ENCODE data around the gene SH3TC1. TPM values are rescaled to one million over a fixed set of nuclear protein-coding genes. Genes with fewer than 3 reads are reported as not detected.

SH3TC1 gene
- total RNA-seq, 2 donors from 2014 or later, result 12.2 to 22.2 TPM

DNA sequence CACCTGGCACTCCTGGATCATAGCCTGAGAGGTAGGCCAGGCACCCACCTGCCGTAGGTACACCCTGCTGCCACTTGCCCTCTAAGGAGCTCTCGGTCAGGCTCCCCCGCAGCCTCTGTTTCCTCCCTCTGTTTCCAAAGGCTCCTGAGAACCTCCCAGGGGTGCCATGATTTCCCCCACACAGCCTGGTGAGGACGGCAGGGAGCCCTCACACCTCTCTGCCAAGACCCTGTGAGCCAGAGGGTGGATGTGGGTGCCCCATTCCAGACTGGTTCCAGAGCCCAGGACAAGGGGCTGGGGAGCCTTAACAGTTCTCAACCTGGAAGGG lies 38.9 kb upstream of the SH3TC1 start:
- Mint-ChIP-seq H3K36me3 (peaks cover 5% of the 10 kb centered on the region in 2 donors), H3K27ac (no peak overlapping the region), H3K9me3 (no peaks in the 10 kb centered on the region)
- ATAC-seq, result no peak
- DNase-seq (ENCODE audit: low spot score in 2 of 2), result no peak

DNA sequence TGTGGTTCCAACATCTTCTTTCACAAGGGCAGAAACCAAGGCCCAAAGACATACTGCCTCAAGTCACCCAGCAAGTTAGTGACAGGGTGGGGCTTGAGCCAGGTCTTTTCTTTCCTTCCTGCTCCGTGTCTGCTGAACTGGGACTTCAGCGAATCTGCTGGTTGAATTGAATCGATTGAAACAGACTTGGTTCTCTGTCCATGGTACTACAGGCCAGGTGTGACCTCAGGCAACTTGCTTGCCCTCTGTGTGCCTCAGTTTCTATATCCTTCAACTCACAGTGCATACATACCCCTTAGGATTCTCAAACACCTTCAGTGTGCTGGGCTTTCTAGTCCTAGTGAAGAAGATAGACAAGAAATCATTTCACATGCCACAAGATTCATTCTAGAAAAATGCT lies 38.5 kb upstream of the SH3TC1 start:
- DNase-seq (ENCODE audit: low spot score in 2 of 2), result no peak
- H3K27ac Mint-ChIP-seq, result no peak overlapping the region
- peaks cover 5% of the 10 kb centered on the region in 2 donors for H3K36me3 Mint-ChIP-seq
- H3K9me3 Mint-ChIP-seq, result no peaks in the 10 kb centered on the region
- no peak for ATAC-seq

DNA sequence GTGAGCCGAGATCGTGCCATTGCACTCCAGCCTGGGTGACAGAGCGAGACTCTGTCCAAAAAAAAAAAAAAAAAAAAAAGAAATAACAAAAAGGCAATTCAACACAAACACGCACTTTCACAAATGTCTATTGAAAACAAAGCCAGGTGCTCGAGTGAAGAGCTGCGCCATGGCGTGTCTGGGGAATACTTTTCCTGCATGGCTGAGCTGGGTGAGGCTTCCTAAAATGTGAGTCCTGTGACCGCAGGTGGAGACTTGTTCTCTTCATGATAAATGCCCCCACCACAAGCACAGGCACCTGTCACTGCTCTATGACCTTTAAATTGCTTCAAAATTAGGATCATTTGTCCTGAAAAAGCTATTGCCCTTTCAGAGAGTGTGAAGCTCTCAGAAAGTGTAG lies 36.5 kb upstream of the SH3TC1 start:
- Mint-ChIP-seq H3K9me3 (no peaks in the 10 kb centered on the region), H3K36me3 (peaks cover 5% of the 10 kb centered on the region in 2 donors), H3K27ac (no peak overlapping the region)
- ATAC-seq (no peak), DNase-seq (ENCODE audit: low spot score in 2 of 2) (no peak)

DNA sequence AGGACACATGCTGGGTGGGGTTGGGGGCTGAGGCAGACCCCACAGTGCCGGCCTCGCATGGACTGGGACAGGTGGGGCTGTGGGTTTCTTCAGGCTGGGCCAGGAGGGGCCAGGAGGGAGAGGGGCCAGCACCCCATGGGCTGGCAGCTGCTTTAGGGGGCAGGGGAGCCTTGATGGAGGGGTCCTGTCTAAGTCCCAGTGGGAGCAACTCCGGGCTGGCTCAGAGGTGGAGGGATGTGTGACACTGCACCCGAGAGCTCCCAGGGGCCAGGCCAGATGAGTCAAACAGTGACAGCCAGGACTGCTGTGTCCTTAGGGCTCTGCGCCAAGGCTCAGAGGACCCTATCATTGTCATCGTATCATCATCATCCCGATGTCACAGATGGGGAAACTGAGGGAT lies 36.1 kb upstream of the SH3TC1 start:
- H3K36me3 Mint-ChIP-seq, result peaks cover 5% of the 10 kb centered on the region in 2 donors

DNA sequence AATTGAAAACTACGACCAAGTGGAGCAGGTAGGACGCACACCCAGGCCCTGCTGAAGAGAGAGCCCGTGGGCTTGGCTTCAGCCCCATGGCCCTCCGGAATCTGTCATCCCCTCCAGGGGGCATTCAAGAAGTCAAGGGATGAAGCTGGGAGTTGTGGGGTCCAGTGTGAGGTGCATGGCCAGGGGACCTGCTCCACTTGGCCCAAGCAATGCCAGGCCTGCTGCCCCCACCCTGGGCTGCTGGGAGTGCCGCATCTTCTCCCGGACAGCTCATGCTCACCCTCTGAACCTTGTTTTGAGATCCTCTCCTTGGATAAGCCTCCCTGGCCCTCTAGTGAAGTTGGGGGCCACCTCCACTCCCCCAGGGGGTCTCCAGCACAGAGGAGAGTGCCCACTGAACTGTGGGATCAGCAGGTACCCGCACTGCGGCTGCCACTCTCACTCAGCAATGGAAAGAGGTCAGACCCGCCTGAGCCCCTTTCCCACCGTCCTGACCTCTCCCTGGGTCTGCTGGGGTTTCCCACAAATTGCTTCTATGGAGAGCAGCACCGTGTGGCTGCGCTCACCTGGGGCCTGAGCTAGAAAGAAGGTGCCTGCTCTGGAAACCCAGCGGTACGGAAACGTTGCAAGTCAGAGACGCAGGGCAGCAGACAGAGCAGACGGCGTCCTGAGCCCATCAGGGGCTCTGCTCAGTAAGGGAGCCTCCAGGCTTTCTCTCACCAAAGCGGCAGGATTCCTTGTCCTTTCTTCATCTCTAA lies 35.5 kb upstream of the SH3TC1 start:
- DNase-seq (ENCODE audit: low spot score in 2 of 2), result no peak
- Mint-ChIP-seq H3K9me3 (peaks cover 0 to 5% of the 10 kb centered on the region in 2 donors), H3K27ac (no peak overlapping the region), H3K36me3 (peaks cover 5% of the 10 kb centered on the region in 2 donors)
- ATAC-seq, result no peak

More for the DNA sequence above, 36.1 kb upstream of the SH3TC1 start:
- ATAC-seq (no peak), DNase-seq (ENCODE audit: low spot score in 2 of 2) (no peak)
- Mint-ChIP-seq H3K9me3 (no peaks in the 10 kb centered on the region), H3K27ac (no peak overlapping the region)

DNA sequence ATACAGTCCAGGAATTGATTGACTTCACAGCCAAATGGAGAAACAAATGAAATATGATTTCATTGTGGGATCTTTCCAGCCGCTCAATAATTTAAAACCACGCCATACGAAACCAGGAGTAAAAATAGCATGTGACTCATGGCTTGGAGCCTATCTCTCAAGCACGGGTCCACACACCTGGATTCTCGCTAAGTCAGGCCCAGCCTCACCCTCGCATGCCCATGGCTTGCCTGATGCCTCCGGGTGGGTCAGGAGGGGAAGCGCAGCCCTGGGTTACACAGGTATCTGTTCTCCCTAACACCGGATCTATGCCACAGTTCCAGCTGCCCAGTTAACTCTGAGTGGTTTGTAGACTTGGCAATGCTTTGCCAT lies 34.9 kb upstream of the SH3TC1 start:
- ATAC-seq (no peak), DNase-seq (ENCODE audit: low spot score in 2 of 2) (no peak)
- Mint-ChIP-seq H3K9me3 (peaks cover 0 to 9% of the 10 kb centered on the region in 2 donors), H3K27ac (no peak overlapping the region), H3K36me3 (peaks cover 0 to under 1% of the 10 kb centered on the region in 2 donors)

DNA sequence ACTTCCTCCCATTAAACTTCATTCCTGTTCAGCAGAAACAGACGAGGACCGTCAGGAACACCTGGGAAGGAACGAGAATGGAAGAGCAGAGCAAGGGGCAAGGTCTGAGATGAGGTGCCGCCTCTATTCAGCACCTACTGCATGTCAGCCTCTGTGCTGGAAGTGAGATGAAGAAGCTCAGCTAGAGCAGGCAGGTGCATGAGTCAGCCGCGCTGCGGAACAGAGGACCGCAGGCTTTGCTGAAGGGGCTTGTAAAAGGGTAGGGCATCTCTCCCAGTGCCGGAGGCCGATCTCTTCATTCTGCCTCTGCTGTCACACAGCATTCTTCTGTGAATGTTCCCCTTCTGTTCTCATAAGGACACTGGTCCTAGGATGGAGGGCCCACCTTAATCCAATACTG lies 34.4 kb upstream of the SH3TC1 start:
- H3K27ac Mint-ChIP-seq, result peak overlapping the region in 1 of 2 donors; percentile 26

DNA sequence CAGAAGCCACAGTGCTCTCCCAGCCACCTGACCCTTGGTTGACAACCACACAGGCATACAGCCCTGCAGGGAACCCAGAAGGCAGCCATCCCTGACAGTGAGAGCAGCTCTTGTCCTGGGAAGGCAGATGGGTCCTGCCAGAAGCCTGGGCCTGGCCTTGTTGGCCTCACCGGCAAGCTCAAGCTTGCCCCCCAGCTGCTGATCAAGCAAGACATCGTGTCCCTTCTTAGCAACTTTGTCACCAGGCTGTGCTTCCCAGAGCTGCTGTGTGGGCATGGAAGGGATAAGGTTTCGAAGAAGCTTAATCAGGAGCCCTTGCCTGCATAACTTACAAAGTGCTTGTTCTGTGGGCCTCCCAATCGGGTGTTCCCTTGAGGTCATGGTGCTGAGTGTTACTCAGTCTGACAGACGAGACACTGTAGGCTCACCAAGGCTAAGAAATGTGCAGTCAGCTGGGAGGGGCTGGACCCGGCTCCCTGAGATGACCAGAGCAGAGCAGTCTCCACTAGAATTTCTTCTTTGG lies 33.7 kb upstream of the SH3TC1 start:
- DNase-seq (ENCODE audit: low spot score in 2 of 2) (no peak), ATAC-seq (no peak)
- Mint-ChIP-seq H3K36me3 (no peaks in the 10 kb centered on the region), H3K9me3 (peaks cover 0 to 9% of the 10 kb centered on the region in 2 donors), H3K27ac (peak overlapping the region in 1 of 2 donors; percentile 26)

More for the DNA sequence above, 34.4 kb upstream of the SH3TC1 start:
- no peak for ATAC-seq
- DNase-seq (ENCODE audit: low spot score in 2 of 2), result no peak
- Mint-ChIP-seq H3K9me3 (peaks cover 0 to 9% of the 10 kb centered on the region in 2 donors), H3K36me3 (no peaks in the 10 kb centered on the region)

DNA sequence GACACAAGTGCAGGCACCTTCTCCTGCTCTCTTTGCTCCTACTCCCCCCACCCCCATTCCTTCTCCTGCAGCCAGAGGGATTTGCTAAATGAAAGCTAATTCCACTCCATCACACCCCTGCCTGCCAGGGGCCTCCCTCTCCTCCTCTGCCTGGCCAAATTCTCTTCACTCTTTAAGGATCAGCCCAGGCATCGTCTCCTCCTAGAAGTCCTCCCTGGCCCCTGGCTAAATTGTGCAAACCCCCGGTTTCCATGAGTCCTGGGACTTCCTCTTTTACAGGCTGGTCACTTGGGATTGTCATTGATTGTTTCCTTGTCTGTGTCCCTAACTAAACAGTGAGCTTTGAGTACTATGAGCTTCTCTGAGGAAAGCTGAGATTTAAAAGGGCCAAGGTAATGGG lies 31.8 kb upstream of the SH3TC1 start:
- ATAC-seq (no peak), DNase-seq (ENCODE audit: low spot score in 2 of 2) (no peak)
- Mint-ChIP-seq H3K36me3 (no peaks in the 10 kb centered on the region), H3K27ac (no peak overlapping the region), H3K9me3 (peaks cover 0 to 9% of the 10 kb centered on the region in 2 donors)

DNA sequence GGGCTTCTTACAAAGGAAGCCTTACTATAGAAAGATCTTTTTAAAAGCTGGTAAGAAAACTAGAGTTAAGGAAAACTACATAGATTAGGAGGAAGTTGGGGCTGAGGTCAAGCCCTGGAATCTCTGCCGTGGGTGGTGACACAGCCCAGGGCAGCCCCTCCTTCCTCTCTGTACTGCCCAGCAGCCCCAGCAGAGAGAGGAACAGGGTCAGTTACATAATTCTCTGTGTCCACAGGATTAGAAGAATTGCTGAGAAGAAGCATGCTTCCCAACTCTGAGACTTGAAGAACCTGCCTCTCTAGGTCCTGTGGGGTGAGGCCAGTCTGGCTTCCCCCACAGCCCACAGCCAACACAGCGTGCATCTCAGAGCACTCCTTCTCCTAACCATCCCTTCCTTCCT lies 31.3 kb upstream of the SH3TC1 start:
- DNase-seq (ENCODE audit: low spot score in 2 of 2) (no peak), ATAC-seq (no peak)
- Mint-ChIP-seq H3K9me3 (peaks cover 0 to 9% of the 10 kb centered on the region in 2 donors), H3K36me3 (no peaks in the 10 kb centered on the region), H3K27ac (no peak overlapping the region)

DNA sequence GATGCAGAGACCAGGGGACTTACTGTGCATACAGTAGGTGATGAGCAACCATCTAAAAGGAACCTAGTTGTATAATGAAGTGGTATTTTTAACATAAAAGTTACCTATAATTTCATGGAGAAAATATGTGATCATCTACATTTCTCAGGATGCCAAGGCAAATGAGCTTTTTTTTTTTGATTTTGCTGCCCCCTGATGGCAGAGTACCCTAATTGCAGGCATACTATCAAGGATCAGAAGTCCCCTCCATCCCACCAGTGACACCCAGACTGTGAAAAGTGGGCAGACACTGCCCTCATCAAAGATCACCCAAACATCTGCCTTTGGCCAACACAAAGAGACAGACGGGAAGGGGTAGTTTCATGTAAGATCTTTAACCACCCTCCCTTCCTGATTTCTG lies 30.9 kb upstream of the SH3TC1 start:
- peaks cover 0 to 9% of the 10 kb centered on the region in 2 donors for H3K9me3 Mint-ChIP-seq
- DNase-seq (ENCODE audit: low spot score in 2 of 2), result no peak
- no peak for ATAC-seq
- no peaks in the 10 kb centered on the region for H3K36me3 Mint-ChIP-seq
- no peak overlapping the region for H3K27ac Mint-ChIP-seq

DNA sequence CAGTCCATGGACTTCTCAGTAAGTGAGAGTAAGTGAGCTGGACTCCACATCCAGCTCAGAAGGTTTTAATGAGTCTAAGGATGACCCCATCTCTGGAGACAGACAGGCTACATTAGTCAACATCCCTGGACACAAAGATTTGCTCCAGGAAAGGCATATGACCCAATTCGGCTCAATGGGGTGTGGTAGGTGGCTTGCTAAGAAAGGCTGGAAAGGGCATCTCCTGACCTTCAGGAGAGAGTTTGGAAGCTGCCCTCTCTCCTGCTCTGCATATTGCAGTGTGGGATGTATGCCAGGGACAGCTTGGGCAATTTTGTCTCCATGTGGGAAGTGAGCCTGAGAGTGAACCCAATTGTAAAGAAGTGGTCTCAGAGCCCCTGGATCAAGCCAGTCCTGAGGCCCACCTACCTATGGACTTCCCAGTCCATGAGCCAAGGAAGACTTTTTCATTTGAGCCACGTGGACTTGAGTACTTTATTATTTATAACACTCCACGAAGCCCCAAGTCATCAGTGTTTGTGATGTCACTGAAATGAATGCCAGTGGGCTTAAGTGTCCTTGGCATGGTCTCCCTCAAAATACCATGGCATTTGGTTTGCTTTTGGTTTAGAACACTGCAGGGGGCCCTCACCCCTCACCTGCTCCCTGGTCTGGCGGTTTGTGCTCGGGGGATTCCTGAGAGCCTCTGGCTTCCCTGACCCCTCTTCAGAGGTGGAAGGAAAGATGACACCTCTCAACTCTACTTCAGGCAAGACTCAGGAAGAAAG lies 30.1 kb upstream of the SH3TC1 start:
- peaks cover 0 to 9% of the 10 kb centered on the region in 2 donors for H3K9me3 Mint-ChIP-seq
- no peak for ATAC-seq
- no peaks in the 10 kb centered on the region for H3K36me3 Mint-ChIP-seq
- no peak for DNase-seq (ENCODE audit: low spot score in 2 of 2)
- no peak overlapping the region for H3K27ac Mint-ChIP-seq

DNA sequence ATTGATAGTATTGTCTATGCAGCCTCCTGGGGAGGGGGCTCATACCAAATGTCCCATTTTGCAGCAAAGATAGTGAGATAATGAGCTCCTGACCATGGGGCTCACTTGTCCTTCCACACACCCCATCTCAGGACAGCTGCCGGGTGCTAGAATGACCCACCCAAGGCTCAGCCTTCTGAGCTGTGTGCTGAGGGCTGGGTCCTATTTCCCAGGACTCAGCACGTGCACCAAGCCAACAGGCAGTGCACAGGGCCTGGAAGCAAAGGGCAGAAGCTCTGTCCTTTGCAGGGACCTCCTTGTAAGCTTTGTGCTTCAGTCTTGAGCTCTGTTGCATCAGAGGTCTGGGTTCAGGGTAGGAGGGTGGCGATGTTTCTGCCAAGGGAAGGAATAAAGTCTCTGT lies 29.3 kb upstream of the SH3TC1 start:
- no peak for DNase-seq (ENCODE audit: low spot score in 2 of 2)
- no peak for ATAC-seq
- Mint-ChIP-seq H3K36me3 (no peaks in the 10 kb centered on the region), H3K9me3 (peaks cover 0 to 9% of the 10 kb centered on the region in 2 donors), H3K27ac (no peak overlapping the region)

DNA sequence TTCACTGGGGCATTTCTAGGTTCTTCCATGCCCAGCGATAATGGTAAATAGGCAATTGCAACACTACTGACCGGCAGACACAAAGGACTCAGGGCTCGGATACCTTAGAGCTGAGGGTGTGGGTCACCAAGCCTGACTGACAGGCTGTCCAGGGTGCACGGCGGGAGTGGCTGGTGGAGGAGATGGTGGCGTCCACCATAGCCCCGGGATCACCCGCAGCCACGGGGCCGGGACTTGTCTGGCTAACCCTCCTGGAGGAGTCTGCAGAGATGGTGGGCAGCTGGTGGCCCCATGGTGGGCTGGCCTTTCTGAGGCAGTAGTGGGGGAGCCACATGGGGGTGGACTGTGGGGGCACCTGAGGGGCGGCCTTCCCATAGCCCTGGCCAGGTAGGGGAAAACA lies 28.7 kb upstream of the SH3TC1 start:
- H3K36me3 Mint-ChIP-seq, result no peaks in the 10 kb centered on the region
- no peak overlapping the region for H3K27ac Mint-ChIP-seq
- peaks cover 0 to 9% of the 10 kb centered on the region in 2 donors for H3K9me3 Mint-ChIP-seq
- ATAC-seq (no peak), DNase-seq (ENCODE audit: low spot score in 2 of 2) (no peak)

DNA sequence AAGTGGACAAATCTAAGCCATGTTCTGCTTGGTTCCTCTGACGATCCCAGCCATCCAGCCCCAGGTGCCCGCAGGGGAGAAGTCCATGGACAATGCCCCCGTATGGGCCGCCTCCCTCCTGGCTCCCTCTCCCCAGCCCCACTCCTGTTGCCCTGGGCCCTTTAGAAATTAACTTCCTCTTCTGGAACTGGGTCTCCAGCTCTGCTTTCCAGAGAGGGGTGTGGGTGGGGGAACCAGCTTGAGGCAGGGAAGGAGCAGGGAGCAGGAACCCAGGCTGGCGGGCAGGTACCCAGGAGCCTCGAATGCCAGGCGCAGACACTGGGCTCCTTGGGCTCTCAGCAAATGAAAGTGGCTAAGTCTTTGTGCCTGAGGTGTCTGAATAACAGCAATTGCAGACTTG lies 27.8 kb upstream of the SH3TC1 start:
- H3K9me3 Mint-ChIP-seq, result peaks cover 0 to 9% of the 10 kb centered on the region in 2 donors
- no peaks in the 10 kb centered on the region for H3K36me3 Mint-ChIP-seq
- no peak overlapping the region for H3K27ac Mint-ChIP-seq
- ATAC-seq (no peak), DNase-seq (ENCODE audit: low spot score in 2 of 2) (no peak)

DNA sequence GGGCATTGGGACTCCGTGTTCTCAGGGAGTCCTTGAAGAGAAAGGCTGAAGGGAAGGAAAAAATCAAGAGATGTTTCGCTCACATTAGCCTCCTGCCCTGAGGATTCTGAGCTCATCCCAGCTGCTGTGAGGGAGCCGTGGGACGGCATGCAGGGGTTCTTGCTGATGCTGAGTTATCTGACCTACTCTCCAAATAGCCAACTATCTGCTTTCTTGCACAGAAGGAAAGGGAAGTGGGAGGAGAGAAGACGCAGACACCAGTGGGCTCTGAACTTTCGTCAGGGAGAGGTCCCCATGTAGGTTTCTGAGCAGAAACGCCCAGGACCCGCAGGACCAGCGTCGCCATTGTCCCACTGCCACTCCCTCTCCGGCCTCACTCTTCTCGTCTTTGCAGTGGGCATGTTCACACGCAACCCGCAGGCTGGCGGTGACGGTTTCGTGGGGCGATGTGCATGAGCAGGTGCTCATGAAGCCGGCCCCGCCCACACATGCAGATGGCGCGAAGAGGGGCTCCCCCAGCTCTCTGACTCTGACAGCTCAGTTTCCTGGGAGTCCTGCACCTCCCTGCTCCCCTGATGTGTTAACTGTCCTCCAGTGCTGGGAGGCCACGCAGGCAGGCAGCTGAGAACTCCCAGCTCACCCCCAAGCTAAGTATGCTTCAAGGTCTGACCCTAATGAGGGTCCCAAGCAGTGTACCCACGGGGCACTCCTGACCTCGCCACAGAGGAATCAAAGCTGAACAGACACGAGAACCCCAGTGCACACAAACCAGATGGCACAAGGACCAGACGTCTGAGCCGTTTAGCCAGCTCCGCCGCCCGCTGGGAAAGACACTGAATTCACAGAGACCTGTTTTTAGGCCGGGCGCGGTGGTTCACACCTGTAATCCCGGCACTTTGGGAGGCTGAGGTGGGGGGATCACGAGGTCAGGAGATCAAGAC lies 26.8 kb upstream of the SH3TC1 start:
- peak in 1 of 2 donors; percentile 58 for ATAC-seq
- DNase-seq (ENCODE audit: low spot score in 2 of 2), result no peak
- H3K36me3 Mint-ChIP-seq, result no peaks in the 10 kb centered on the region
- H3K27ac Mint-ChIP-seq, result no peak overlapping the region
- peaks cover 0 to 9% of the 10 kb centered on the region in 2 donors for H3K9me3 Mint-ChIP-seq
